ENCODE results near the gene FBXO7. TPM values are rescaled to one million over a fixed set of nuclear protein-coding genes. Genes with fewer than 3 reads are reported as not detected.

FBXO7 gene
- total and polyA plus RNA-seq, 9 of the 15 experiments (the other 6 are each of a cell fraction or from before 2014, with no cell fraction given): 34.0 to 162 (median 85.2) TPM

- Histone ChIP-seq H3K27me3 (ENCODE audit: control insufficient read depth in 2 of 2, insufficient read depth in 2 of 2, low read length in 2 of 2) (no peaks in the 10 kb centered on the region; a peak in 1 of 5 replicates), H3K79me2 (ENCODE audit: control insufficient read depth, insufficient read depth, low read length) (no peaks in the 10 kb centered on the region), H3K4me1 (replicated peaks in 1 of 2; ENCODE audit: control insufficient read depth in 2 of 2, insufficient read depth in 2 of 2, low read length in 2 of 2) (peaks cover 10 to 26% of the 10 kb centered on the region in 2 experiments), H3K4me3 (no peak overlapping the region), H4K20me1 (replicated peaks; ENCODE audit: control insufficient read depth, insufficient read depth, low read length) (no peaks in the 10 kb centered on the region), H3K36me3 (ENCODE audit: control insufficient read depth, insufficient read depth, low read length) (no peaks in the 10 kb centered on the region), H3K9me1 (ENCODE audit: control insufficient read depth, insufficient read depth, low read length) (no peaks in the 10 kb centered on the region), H2AFZ (ENCODE audit: low read depth, low read length) (no peak overlapping the region), H3K9me3 (replicated peaks; ENCODE audit: control insufficient read depth, insufficient read depth, low read depth, low read length) (no peaks in the 10 kb centered on the region), H3K9ac (ENCODE audit: insufficient read depth in 1 of 2, low read depth in 2 of 2, low read length in 2 of 2) (no peak overlapping the region), H3K4me2 (ENCODE audit: insufficient read depth, low read length) (no peak overlapping the region), H3K27ac (ENCODE audit: extremely low read depth, low read depth, low read length) (no peak overlapping the region)
- 71% methylated on average over 9 of the region's 13 CpGs for WGBS (ENCODE audit: insufficient coverage, low coverage, missing lambda C conversion rate)
- POLR2A ChIA-PET: no interaction called here
- BruUV-seq (replicated peaks): no TSS peak
- intact Hi-C loops (cut with micrococcal nuclease) (loop anchor here (10.0 kb wide), 1 partner anchor 83 kb away; no protein-coding TSS in a partner anchor), in situ Hi-C loops (cut with MboI) (loop anchor here (25.0 kb wide), 1 partner anchor 671 kb away; no protein-coding TSS in a partner anchor)
- TF ChIP-seq, protein P1, sequence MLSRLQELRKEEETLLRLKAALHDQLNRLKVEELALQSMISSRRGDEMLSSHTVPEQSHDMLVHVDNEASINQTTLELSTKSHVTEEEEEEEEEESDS (CRISPR knock-in tag; IDR thresholded peaks at IDR 0.05): no peak
- TF ChIP-seq MTA3 (IDR thresholded peaks at IDR 0.05; ENCODE audit: borderline replicate concordance) (no peak), MBD2 (IDR thresholded peaks at IDR 0.05; ENCODE audit: borderline replicate concordance, low read depth) (no peak), ELF2 (CRISPR knock-in tag; IDR thresholded peaks at IDR 0.05) (no peak)
- FAIRE-seq: no peak
- ATAC-seq: no peak
- CTCF ChIA-PET (ENCODE audit: low intra/inter-chr PET ratio): no interaction called here
- DNase-seq (ENCODE audit: extremely low read depth in 1 of 4, low spot score in 3 of 4): no peak
Observed at GRCh38 chr22:32541481-32541880, 66.9 kb downstream of the FBXO7 start.

GRCh38 chr22:32542066-32542676 lies 67.6 kb downstream of the FBXO7 start:
- Histone ChIP-seq H2AFZ (ENCODE audit: low read depth, low read length) (peak overlapping the region; percentile 51; the same call in 1 of the 2 replicates), H3K9me3 (replicated peaks; ENCODE audit: control insufficient read depth, insufficient read depth, low read depth, low read length) (no peaks in the 10 kb centered on the region), H3K4me2 (ENCODE audit: insufficient read depth, low read length) (no peak overlapping the region), H3K9me1 (ENCODE audit: control insufficient read depth, insufficient read depth, low read length) (no peaks in the 10 kb centered on the region), H3K27ac (ENCODE audit: extremely low read depth, low read depth, low read length) (no peak overlapping the region), H3K27me3 (ENCODE audit: control insufficient read depth in 2 of 2, insufficient read depth in 2 of 2, low read length in 2 of 2) (no peaks in the 10 kb centered on the region; a peak in 1 of 5 replicates), H3K9ac (ENCODE audit: insufficient read depth in 1 of 2, low read depth in 2 of 2, low read length in 2 of 2) (no peak overlapping the region), H3K4me3 (no peak overlapping the region), H3K79me2 (ENCODE audit: control insufficient read depth, insufficient read depth, low read length) (no peaks in the 10 kb centered on the region), H3K36me3 (ENCODE audit: control insufficient read depth, insufficient read depth, low read length) (no peaks in the 10 kb centered on the region), H4K20me1 (replicated peaks; ENCODE audit: control insufficient read depth, insufficient read depth, low read length) (no peaks in the 10 kb centered on the region), H3K4me1 (replicated peaks in 1 of 2; ENCODE audit: control insufficient read depth in 2 of 2, insufficient read depth in 2 of 2, low read length in 2 of 2) (peaks cover 10 to 31% of the 10 kb centered on the region in 2 experiments)
- no peak for FAIRE-seq
- no peak for DNase-seq (ENCODE audit: extremely low read depth in 1 of 4, low spot score in 3 of 4)
- intact Hi-C loops (cut with micrococcal nuclease) (loop anchor here (10.0 kb wide), 1 partner anchor 83 kb away; no protein-coding TSS in a partner anchor), in situ Hi-C loops (cut with MboI) (loop anchor here (25.0 kb wide), 1 partner anchor 670 kb away; no protein-coding TSS in a partner anchor)
- CTCF ChIA-PET (ENCODE audit: low intra/inter-chr PET ratio): no interaction called here
- WGBS (ENCODE audit: insufficient coverage, low coverage, missing lambda C conversion rate): 50% methylated on average over 2 of the region's 8 CpGs
- no TSS peak for BruUV-seq (replicated peaks)
- POLR2A ChIA-PET: interaction anchor here (1.0 kb wide), 1 partner anchor 16 kb away, joined by 3 read pairs; no protein-coding TSS in a partner anchor
- no peak for ATAC-seq
- TF ChIP-seq, protein P2, sequence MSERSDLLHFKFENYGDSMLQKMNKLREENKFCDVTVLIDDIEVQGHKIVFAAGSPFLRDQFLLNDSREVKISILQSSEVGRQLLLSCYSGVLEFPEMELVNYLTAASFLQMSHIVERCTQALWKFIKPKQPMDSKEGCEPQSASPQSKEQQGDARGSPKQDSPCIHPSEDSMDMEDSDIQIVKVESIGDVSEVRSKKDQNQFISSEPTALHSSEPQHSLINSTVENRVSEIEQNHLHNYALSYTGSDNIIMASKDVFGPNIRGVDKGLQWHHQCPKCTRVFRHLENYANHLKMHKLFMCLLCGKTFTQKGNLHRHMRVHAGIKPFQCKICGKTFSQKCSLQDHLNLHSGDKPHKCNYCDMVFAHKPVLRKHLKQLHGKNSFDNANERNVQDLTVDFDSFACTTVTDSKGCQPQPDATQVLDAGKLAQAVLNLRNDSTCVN (CRISPR knock-in tag; IDR thresholded peaks at IDR 0.05): 0 out of 2 replicates have a peak, but pooled peaks have one; percentile 17
- 0 out of 2 replicates have a peak, but pooled peaks have one; percentile 23 for TF ChIP-seq DPF2 (IDR thresholded peaks at IDR 0.05)
- no peak for TF ChIP-seq CBFA2T3 (IDR thresholded peaks at IDR 0.05)
- no peak for TF ChIP-seq FOXK1 (CRISPR knock-in tag; IDR thresholded peaks at IDR 0.05; ENCODE audit: borderline replicate concordance)
